HEK293 (cell line): Measurements from ENCODE around the gene SLK.

Experiments used
- CTCF ChIA-PET: fragments of 350-600 bp; formaldehyde crosslinking; extraction: SDS; loops from one replicate; lab custom pipeline; 2021; ENCODE audit warnings: antibody characterized with exemption; lab: Yijun Ruan, JAX
- POLR2A ChIA-PET: fragments of 300-600 bp; formaldehyde crosslinking; extraction: SDS; loops from one replicate; lab custom pipeline; 2020; ENCODE audit warnings: antibody characterized with exemption, inconsistent platforms; lab: Yijun Ruan, JAX
- H3K27ac ChIP-seq: fragments of 200-500 bp; sonication (Bioruptor generic); 2 replicates; pipeline ENCODE4 v1.5.1; 2014; ENCODE audit warnings: low read depth, low read length, control low read depth, inconsistent platforms; ENCODE audit errors: extremely low read depth
- H3K36me3 ChIP-seq, 2 experiments: fragments of 200-500 bp in 1 of 2; sonication (Bioruptor generic) in 1 of 2; 1 replicate in 1 of 2; 2 replicates in 1 of 2; pipeline ENCODE4 v1.5.1; 2014 to 2017; ENCODE audit warnings: inconsistent platforms in 2 of 2, low read length in 2 of 2; ENCODE audit not compliant: control insufficient read depth in 2 of 2, insufficient read depth in 1 of 2
- H3K4me1 ChIP-seq: fragments of 200-500 bp; sonication (Bioruptor generic); 2 replicates; pipeline ENCODE4 v1.5.1; 2014; ENCODE audit warnings: mild to moderate bottlenecking, low read length, inconsistent platforms; ENCODE audit not compliant: control insufficient read depth, insufficient read depth
- H3K4me3 ChIP-seq: 2 replicates; pipeline ENCODE4 v1.5.1; 2011; ENCODE audit warnings: low read depth, mild to moderate bottlenecking, control low read depth, low read length, moderate library complexity
- H3K9me3 ChIP-seq: fragments of 200-500 bp; sonication (Bioruptor generic); 2 replicates; pipeline ENCODE4 v1.5.1; 2014; ENCODE audit warnings: low read depth, low read length, inconsistent platforms; ENCODE audit not compliant: control insufficient read depth, insufficient read depth
- KLF17 ChIP-seq: fragments of 450-650 bp; formaldehyde crosslinking; IDR thresholded peaks from 2 replicates; pipeline ENCODE4 v1.5.1; 2016; ENCODE audit warnings: missing biosample characterization, missing genetic modification characterization
- PATZ1 ChIP-seq: fragments of 450-650 bp; formaldehyde crosslinking; IDR thresholded peaks from 2 replicates; pipeline ENCODE4 v1.5.1; 2016; ENCODE audit warnings: missing biosample characterization, missing genetic modification characterization
- PRDM4 ChIP-seq: fragments of 450-650 bp; formaldehyde crosslinking; IDR thresholded peaks from 2 replicates; pipeline ENCODE4 v1.5.1; 2017; ENCODE audit warnings: missing biosample characterization, missing genetic modification characterization
- YY2 ChIP-seq: fragments of 450-650 bp; formaldehyde crosslinking; IDR thresholded peaks from 2 replicates; pipeline ENCODE4 v1.5.1; 2016; ENCODE audit warnings: missing biosample characterization, missing genetic modification characterization
- ZBTB44 ChIP-seq: fragments of 450-650 bp; IDR thresholded peaks from 2 replicates; pipeline ENCODE4 v1.5.1; 2018; ENCODE audit warnings: missing biosample characterization, mild to moderate bottlenecking, missing genetic modification characterization
- ZBTB8A ChIP-seq: fragments of 450-650 bp; formaldehyde crosslinking; IDR thresholded peaks from 2 replicates; pipeline ENCODE4 v1.5.1; 2016; ENCODE audit warnings: missing biosample characterization, missing genetic modification characterization
- ZFP69B ChIP-seq: fragments of 450-650 bp; formaldehyde crosslinking; IDR thresholded peaks from 2 replicates; pipeline ENCODE4 v1.5.1; 2016; ENCODE audit warnings: missing biosample characterization, missing genetic modification characterization
- ZNF169 ChIP-seq: fragments of 450-650 bp; formaldehyde crosslinking; IDR thresholded peaks from 2 replicates; pipeline ENCODE4 v1.5.1; 2016; ENCODE audit warnings: missing biosample characterization, missing genetic modification characterization
- ZNF174 ChIP-seq: fragments of 450-650 bp; formaldehyde crosslinking; IDR thresholded peaks from 2 replicates; pipeline ENCODE4 v1.5.0; 2017; ENCODE audit warnings: missing biosample characterization, mild to moderate bottlenecking, missing genetic modification characterization
- ZNF184 ChIP-seq: fragments of 450-650 bp; IDR thresholded peaks from 2 replicates; pipeline ENCODE4 v1.5.1; 2018; ENCODE audit warnings: missing biosample characterization, mild to moderate bottlenecking, missing genetic modification characterization
- ZNF19 ChIP-seq: fragments of 450-650 bp; formaldehyde crosslinking; IDR thresholded peaks from 2 replicates; pipeline ENCODE4; 2016; ENCODE audit warnings: missing biosample characterization, missing genetic modification characterization, low read depth
- ZNF24 ChIP-seq: fragments of 450-650 bp; formaldehyde crosslinking; IDR thresholded peaks from 2 replicates; pipeline ENCODE4 v1.5.1; 2016; ENCODE audit warnings: missing biosample characterization, missing genetic modification characterization
- ZNF266 ChIP-seq: fragments of 450-650 bp; formaldehyde crosslinking; IDR thresholded peaks from 2 replicates; pipeline ENCODE4 v1.5.1; 2016; ENCODE audit warnings: missing biosample characterization, missing genetic modification characterization, low read depth
- ZNF324 ChIP-seq: fragments of 450-650 bp; formaldehyde crosslinking; IDR thresholded peaks from 2 replicates; pipeline ENCODE4 v1.5.1; 2016; ENCODE audit warnings: missing biosample characterization, missing genetic modification characterization
- ZNF423 ChIP-seq: fragments of 450-650 bp; formaldehyde crosslinking; IDR thresholded peaks from 2 replicates; pipeline ENCODE4 v1.5.1; 2016; ENCODE audit warnings: missing biosample characterization, missing genetic modification characterization
- ZNF433 ChIP-seq: fragments of 450-650 bp; formaldehyde crosslinking; IDR thresholded peaks from 2 replicates; pipeline ENCODE4 v1.5.1; 2016; ENCODE audit warnings: missing biosample characterization, missing genetic modification characterization, low read depth
- ZNF555 ChIP-seq: fragments of 450-650 bp; formaldehyde crosslinking; conservative IDR thresholded peaks from 2 replicates; pipeline ENCODE4 v1.5.1; 2017; ENCODE audit warnings: missing biosample characterization, mild to moderate bottlenecking, missing genetic modification characterization, inconsistent platforms
- ZNF776 ChIP-seq: fragments of 450-650 bp; formaldehyde crosslinking; IDR thresholded peaks from 2 replicates; pipeline ENCODE4 v1.5.0; 2017; ENCODE audit warnings: missing biosample characterization, missing genetic modification characterization, borderline replicate concordance
- ZNF785 ChIP-seq: fragments of 450-650 bp; formaldehyde crosslinking; IDR thresholded peaks from 2 replicates; pipeline ENCODE4 v1.5.1; 2016; ENCODE audit warnings: missing biosample characterization, missing genetic modification characterization
- ZSCAN30 ChIP-seq: fragments of 450-650 bp; IDR thresholded peaks from 2 replicates; pipeline ENCODE4 v1.5.1; 2018; ENCODE audit warnings: missing biosample characterization, mild to moderate bottlenecking, missing genetic modification characterization, moderate library complexity
- ZXDB ChIP-seq: fragments of 450-650 bp; formaldehyde crosslinking; IDR thresholded peaks from 2 replicates; pipeline ENCODE4 v1.5.1; 2016; ENCODE audit warnings: missing biosample characterization, missing genetic modification characterization

SLK gene

GRCh38 chr10:103934308-103934707 is 32.6 kb upstream of the SLK start (continued):
- TF ChIP-seq ZNF19 (tag by site-specific recombination) (no peak), ZBTB8A (tag by site-specific recombination) (no peak)

- TF ChIP-seq ZNF184 (tag by site-specific recombination) = no peak
- Histone ChIP-seq H3K9me3 (no peaks in the 10 kb centered on the region), H3K4me1 (no peaks in the 10 kb centered on the region), H3K27ac (no peak overlapping the region), H3K36me3 (no peaks in the 10 kb centered on the region), H3K4me3 (no peak overlapping the region)
- CTCF ChIA-PET = interaction anchor here (0.7 to 1.4 kb wide), 3 partner anchors 50 to 343 kb away, joined by 3 to 4 read pairs (median 4); no protein-coding TSS in a partner anchor
- POLR2A ChIA-PET = no interaction called here
Measured at GRCh38 chr10:103936022-103936421, 30.9 kb upstream of the SLK start.

- Histone ChIP-seq H3K4me1 (no peaks in the 10 kb centered on the region), H3K9me3 (no peaks in the 10 kb centered on the region), H3K27ac (no peak overlapping the region), H3K36me3 (no peaks in the 10 kb centered on the region), H3K4me3 (no peak overlapping the region)
- CTCF ChIA-PET = interaction anchor here (0.7 to 1.0 kb wide), 2 partner anchors 10 to 189 kb away, joined by 3 to 6 read pairs; no protein-coding TSS in a partner anchor
- POLR2A ChIA-PET = no interaction called here
- TF ChIP-seq ZNF169 (tag by site-specific recombination) = no peak
- TF ChIP-seq ZNF174 (tag by site-specific recombination) = no peak
- TF ChIP-seq ZNF266 (tag by site-specific recombination) = no peak
- TF ChIP-seq ZNF423 = no peak
- TF ChIP-seq ZNF776 = no peak
- TF ChIP-seq ZXDB (tag by site-specific recombination) = no peak
- TF ChIP-seq ZNF324 (tag by site-specific recombination) = no peak
Measured at GRCh38 chr10:103939522-103939921, 27.4 kb upstream of the SLK start.

- H3K4me1 ChIP-seq = no peaks in the 10 kb centered on the region
- H3K27ac ChIP-seq = no peak overlapping the region
- CTCF ChIA-PET = interaction anchor here (0.5 to 1.1 kb wide), 2 partner anchors 10 to 52 kb away, joined by 4 to 7 read pairs; no protein-coding TSS in a partner anchor
- no peaks in the 10 kb centered on the region for H3K9me3 ChIP-seq
- POLR2A ChIA-PET = no interaction called here
- TF ChIP-seq ZNF24 (tag by site-specific recombination) (no peak), ZFP69B (tag by site-specific recombination) (no peak)
- no peak overlapping the region for H3K4me3 ChIP-seq
- H3K36me3 ChIP-seq = no peaks in the 10 kb centered on the region
Measured at GRCh38 chr10:103941801-103942200, 25.1 kb upstream of the SLK start.

- no peaks in the 10 kb centered on the region for H3K9me3 ChIP-seq
- no peak overlapping the region for H3K4me3 ChIP-seq
- H3K4me1 ChIP-seq = no peaks in the 10 kb centered on the region
- H3K36me3 ChIP-seq = no peaks in the 10 kb centered on the region
- POLR2A ChIA-PET = no interaction called here
- TF ChIP-seq PRDM4 (tag by site-specific recombination) (no peak), YY2 (tag by site-specific recombination) (no peak), ZBTB44 (no peak), KLF17 (tag by site-specific recombination) (no peak), ZSCAN30 (tag by site-specific recombination) (no peak), ZNF433 (tag by site-specific recombination) (no peak), ZXDB (tag by site-specific recombination) (no peak), ZNF785 (tag by site-specific recombination) (no peak), PATZ1 (tag by site-specific recombination) (no peak), ZNF555 (tag by site-specific recombination) (no peak)
- TF ChIP-seq, all 188 proteins: peak for 0
- no peak overlapping the region for H3K27ac ChIP-seq
- CTCF ChIA-PET = interaction anchor here (0.7 to 1.0 kb wide), 2 partner anchors 15 to 84 kb away, joined by 3 read pairs; no protein-coding TSS in a partner anchor
Measured at GRCh38 chr10:103942866-103943265, 24.1 kb upstream of the SLK start.
